Hepatocyte (in vitro differentiated cells): ENCODE results near the gene DNAJC30. TPM values are rescaled to one million over a fixed set of nuclear protein-coding genes. Genes with fewer than 3 reads are reported as not detected.
"Not testable (repeated sequence)": the region's sequence is repeated elsewhere in the genome, so short reads cannot be mapped to it uniquely, and the experiment has no call there.

ENCODE experiments used
- DNase-seq: peaks from one replicate; pipeline ENCODE4 v3.0.0-alpha.2; 2016; ENCODE audit warnings: low spot score
- H2AFZ ChIP-seq: fragments of 200-600 bp; sonication (generic); 2 replicates; pipeline ENCODE4 v1.6.0; 2016; ENCODE audit warnings: antibody characterized with exemption, mild to moderate bottlenecking
- H3K27ac ChIP-seq: fragments of 200-600 bp; sonication (generic); 2 replicates; pipeline ENCODE4 v1.5.1; 2016; ENCODE audit warnings: mild to moderate bottlenecking
- H3K27me3 ChIP-seq: fragments of 200-600 bp; sonication (generic); 2 replicates; pipeline ENCODE4 v1.6.1; 2016
- H3K36me3 ChIP-seq: fragments of 200-600 bp; sonication (generic); replicated peaks from 2 replicates; pipeline ENCODE4 v1.5.1; 2016; ENCODE audit warnings: low read depth; ENCODE audit not compliant: insufficient read depth
- H3K4me1 ChIP-seq: fragments of 200-600 bp; sonication (generic); 2 replicates; pipeline ENCODE4 v1.5.1; 2016; ENCODE audit warnings: mild to moderate bottlenecking, moderate library complexity; ENCODE audit not compliant: insufficient read depth
- H3K4me2 ChIP-seq: fragments of 200-600 bp; sonication (generic); 2 replicates; pipeline ENCODE4 v1.6.0; 2016
- H3K4me3 ChIP-seq: fragments of 200-600 bp; sonication (generic); 2 replicates; pipeline ENCODE4 v1.5.1; 2016; ENCODE audit warnings: mild to moderate bottlenecking
- H3K79me2 ChIP-seq: fragments of 200-600 bp; sonication (generic); 2 replicates; pipeline ENCODE4 v1.6.0; 2017; ENCODE audit warnings: mild to moderate bottlenecking
- H3K9me2 ChIP-seq: fragments of 200-600 bp; sonication (generic); replicated peaks from 2 replicates; pipeline ENCODE4 v1.6.0; 2017; ENCODE audit warnings: mild to moderate bottlenecking; ENCODE audit not compliant: insufficient read depth
- H3K9me3 ChIP-seq: fragments of 200-600 bp; sonication (generic); 2 replicates; pipeline ENCODE4 v1.5.1; 2016; ENCODE audit warnings: low read depth, mild to moderate bottlenecking
- H4K20me1 ChIP-seq: fragments of 200-600 bp; sonication (generic); 2 replicates; pipeline ENCODE4 v1.6.0; 2016; ENCODE audit warnings: mild to moderate bottlenecking; ENCODE audit not compliant: insufficient read depth, poor library complexity, severe bottlenecking
- CTCF ChIP-seq: fragments of 200-600 bp; sonication (generic); IDR thresholded peaks from 2 replicates; pipeline ENCODE4 v1.5.1; 2016; ENCODE audit warnings: antibody characterized with exemption, mild to moderate bottlenecking; ENCODE audit not compliant: poor library complexity
- EZH2 ChIP-seq: fragments of 200-600 bp; sonication (generic); IDR thresholded peaks from 2 replicates; pipeline ENCODE4 v1.6.1; 2016; ENCODE audit warnings: antibody characterized with exemption, mild to moderate bottlenecking, borderline replicate concordance
- EZH2phosphoT487 ChIP-seq: fragments of 200-600 bp; sonication (generic); IDR thresholded peaks from one replicate; pipeline ENCODE4 v1.6.1; 2018; ENCODE audit warnings: antibody characterized with exemption, mild to moderate bottlenecking, low read depth, moderate library complexity; ENCODE audit not compliant: unreplicated experiment, severe bottlenecking
- WGBS: methylation state at CpG from one replicate; pipeline ENCODE4 v1.1.6; 2016; ENCODE audit warnings: low lambda C conversion rate; ENCODE audit errors: missing lambda C conversion rate; 5-methylcytosine and 5-hydroxymethylcytosine counted together
- polyA plus RNA-seq: library from polyadenylated mRNA; unstranded; fragments of >200 nt; fragmentation: Nextera tagmentation; extraction: Ambion mirVana; gene quantifications from 2 replicates; pipeline ENCODE4 v1.2.1, GENCODE V29; 2016
- total RNA-seq: library from RNA; depleted of rRNA; stranded (reverse); fragments of >200 nt; gene quantifications from 2 replicates; pipeline ENCODE4 v1.2.3, GENCODE V29; 2014

The DNAJC30 gene
- total and polyA plus RNA-seq, 2 experiments from 2014 or later: 3.0 to 13.9 TPM

- Histone ChIP-seq H3K27me3 (no peaks in the 10 kb centered on the region), H3K79me2 (no peaks in the 10 kb centered on the region), H3K9me2 (no peaks in the 10 kb centered on the region), H3K4me3 (no peak overlapping the region), H3K36me3 (no peaks in the 10 kb centered on the region), H2AFZ (no peak overlapping the region), H3K4me2 (no peak overlapping the region), H3K9me3 (no peaks in the 10 kb centered on the region), H3K4me1 (no peaks in the 10 kb centered on the region), H4K20me1 (no peaks in the 10 kb centered on the region), H3K27ac (no peak overlapping the region)
- DNase-seq: no peak
- 85% methylated on average over 7 of the region's 8 CpGs for WGBS
- no peak for TF ChIP-seq CTCF
Observed at GRCh38 chr7:73659983-73660382, 23.3 kb downstream of the DNAJC30 start.

GRCh38 chr7:73655309-73655708, 27.9 kb downstream of the DNAJC30 start:
- not testable (repeated sequence) for H3K9me2 ChIP-seq, H3K9me3 ChIP-seq, H4K20me1 ChIP-seq, H2AFZ ChIP-seq, H3K27ac ChIP-seq, H3K4me2 ChIP-seq, H3K36me3 ChIP-seq, H3K4me1 ChIP-seq, H3K4me3 ChIP-seq, H3K27me3 ChIP-seq, DNase-seq, H3K79me2 ChIP-seq
- WGBS: 80% methylated on average over 4 of the region's 4 CpGs

- Histone ChIP-seq H3K4me2 (no peak overlapping the region), H3K36me3 (no peaks in the 10 kb centered on the region), H4K20me1 (no peaks in the 10 kb centered on the region), H3K4me3 (no peak overlapping the region), H3K79me2 (no peaks in the 10 kb centered on the region), H3K9me3 (no peaks in the 10 kb centered on the region), H3K27ac (no peak overlapping the region), H3K27me3 (peaks cover 19% of the 10 kb centered on the region), H2AFZ (no peak overlapping the region), H3K9me2 (no peaks in the 10 kb centered on the region), H3K4me1 (peaks cover under 1% of the 10 kb centered on the region)
- no peak for TF ChIP-seq CTCF
- TF ChIP-seq EZH2phosphoT487: no peak
- no peak for TF ChIP-seq EZH2
- 72% methylated on average over 11 of the region's 11 CpGs for WGBS
- DNase-seq: no peak
Observed at GRCh38 chr7:73652541-73652949, 30.7 kb downstream of the DNAJC30 start.

- Histone ChIP-seq H3K9me3 (no peaks in the 10 kb centered on the region), H3K27ac (no peak overlapping the region), H3K79me2 (no peaks in the 10 kb centered on the region), H3K4me2 (no peak overlapping the region), H2AFZ (no peak overlapping the region), H3K9me2 (no peaks in the 10 kb centered on the region), H3K4me1 (peaks cover 6% of the 10 kb centered on the region), H3K27me3 (peaks cover 28% of the 10 kb centered on the region), H3K36me3 (no peaks in the 10 kb centered on the region), H4K20me1 (no peaks in the 10 kb centered on the region), H3K4me3 (no peak overlapping the region)
- TF ChIP-seq EZH2 (no peak), EZH2phosphoT487 (no peak), CTCF (no peak)
- no peak for DNase-seq
- 77% methylated on average over 5 of the region's 5 CpGs for WGBS
Observed at GRCh38 chr7:73650524-73650923, 32.7 kb downstream of the DNAJC30 start.
